LNCaP clone FGC (cell line): ENCODE data around the gene CYP39A1.
"Not testable (repeated sequence)": the region's sequence is repeated elsewhere in the genome, so short reads cannot be mapped to it uniquely, and the experiment has no call there.

Experiments used
- DNase-seq: peaks from one replicate; pipeline ENCODE4 v3.0.0-alpha.2; 2011; ENCODE audit warnings: low read depth
- H3K4me3 ChIP-seq: 2 replicates; pipeline ENCODE4 v1.5.1; 2011; ENCODE audit warnings: mild to moderate bottlenecking, low read depth, low read length, control low read depth
- CTCF ChIP-seq: IDR thresholded peaks from 2 replicates; pipeline ENCODE4 v1.5.1; 2012; ENCODE audit warnings: mild to moderate bottlenecking; ENCODE audit not compliant: control insufficient read depth, insufficient read depth; ENCODE audit errors: extremely low read depth

Gene CYP39A1

GRCh38 chr6:46648869-46649492, 3.6 kb downstream of the CYP39A1 start:
- DNase-seq = peak; percentile 76
- TF ChIP-seq CTCF = no peak
- H3K4me3 ChIP-seq = no peak overlapping the region

GRCh38 chr6:46648108-46648507, 4.5 kb downstream of the CYP39A1 start:
- DNase-seq, H3K4me3 ChIP-seq: not testable (repeated sequence)

- TF ChIP-seq CTCF = no peak
- peak; percentile 83 for DNase-seq
- no peak overlapping the region for H3K4me3 ChIP-seq
These were observed 7.4 kb downstream of the CYP39A1 start for GRCh38 chr6:46645265-46645664.

- H3K4me3 ChIP-seq = no peak overlapping the region
- no peak for TF ChIP-seq CTCF
- DNase-seq = no peak
These were observed 9.5 kb downstream of the CYP39A1 start for GRCh38 chr6:46642928-46643751.

GRCh38 chr6:46638650-46639049, 14.0 kb downstream of the CYP39A1 start:
- H3K4me3 ChIP-seq = no peak overlapping the region
- no peak for DNase-seq
- no peak for TF ChIP-seq CTCF

- no peak overlapping the region for H3K4me3 ChIP-seq
- DNase-seq = no peak
- TF ChIP-seq CTCF = no peak
These were observed 14.7 kb downstream of the CYP39A1 start for GRCh38 chr6:46637933-46638332.

- DNase-seq = no peak
- TF ChIP-seq CTCF = no peak
These were observed 15.5 kb downstream of the CYP39A1 start for GRCh38 chr6:46637145-46637544.

More at GRCh38 chr6:46637145-46637544, 15.5 kb downstream of the CYP39A1 start:
- no peak overlapping the region for H3K4me3 ChIP-seq
